A673 (cell line): ENCODE measurements around the gene TACC3. TPM values are rescaled to one million over a fixed set of nuclear protein-coding genes. Genes with fewer than 3 reads are reported as not detected.

Source experiments
- BruUV-seq: library from RNA; stranded (reverse); fragments of 400-500 nt; replicated peaks from 2 replicates; lab custom pipeline; 2021; lab: Mats Ljungman, UMichigan
- CTCF ChIA-PET: fragments of 300-600 bp; sonication (Branson Sonifier 250); formaldehyde crosslinking; loops from one replicate; lab custom pipeline; 2022; ENCODE audit warnings: antibody characterized with exemption; lab: Charles Lee
- POLR2A ChIA-PET: fragments of 300-600 bp; sonication (Branson Sonifier 250); formaldehyde crosslinking; loops from one replicate; lab custom pipeline; 2022; ENCODE audit warnings: antibody characterized with exemption; ENCODE audit not compliant: low non-redundant PET; lab: Charles Lee
- DNase-seq: peaks from one replicate; pipeline ENCODE4 v3.0.0-alpha.2; 2015; ENCODE audit warnings: low spot score
- H3K27ac ChIP-seq: fragments of 200-600 bp; sonication (generic); 2 replicates; pipeline ENCODE4 v1.5.1; 2016; ENCODE audit warnings: mixed run types, low read depth, mild to moderate bottlenecking, mixed read lengths, antibody characterized with exemption, low read length; ENCODE audit not compliant: poor library complexity, severe bottlenecking
- H3K27me3 ChIP-seq: fragments of 200-600 bp; sonication (generic); replicated peaks from 2 replicates; pipeline ENCODE4 v1.6.1; 2017; ENCODE audit warnings: mixed run types, low read depth, mild to moderate bottlenecking, mixed read lengths, antibody characterized with exemption, low read length; ENCODE audit not compliant: insufficient read depth, poor library complexity
- H3K36me3 ChIP-seq: fragments of 200-600 bp; sonication (generic); 2 replicates; pipeline ENCODE4 v1.6.1; 2016; ENCODE audit warnings: mixed run types, mild to moderate bottlenecking, mixed read lengths, antibody characterized with exemption, low read length; ENCODE audit not compliant: insufficient read depth, poor library complexity, severe bottlenecking
- H3K4me1 ChIP-seq: fragments of 200-600 bp; sonication (generic); 2 replicates; pipeline ENCODE4 v1.6.1; 2017; ENCODE audit warnings: mixed run types, mild to moderate bottlenecking, mixed read lengths, antibody characterized with exemption, low read length; ENCODE audit not compliant: insufficient read depth, poor library complexity, severe bottlenecking
- H3K4me3 ChIP-seq: fragments of 200-600 bp; sonication (generic); 2 replicates; pipeline ENCODE4 v1.5.1; 2016; ENCODE audit warnings: low read depth, mixed run types, mild to moderate bottlenecking, mixed read lengths, low read length; ENCODE audit not compliant: poor library complexity, severe bottlenecking
- H3K9me3 ChIP-seq: fragments of 200-600 bp; sonication (generic); 2 replicates; pipeline ENCODE4 v1.6.1; 2016; ENCODE audit warnings: mixed run types, low read depth, mild to moderate bottlenecking, mixed read lengths, antibody characterized with exemption, low read length; ENCODE audit not compliant: poor library complexity, severe bottlenecking
- EZH2 ChIP-seq: fragments of 200-600 bp; sonication (generic); IDR thresholded peaks from 2 replicates; pipeline ENCODE4 v1.6.1; 2017; ENCODE audit warnings: borderline replicate concordance, low read depth, mild to moderate bottlenecking, mixed read lengths, antibody characterized with exemption, low read length; ENCODE audit not compliant: poor library complexity, severe bottlenecking
- intact Hi-C: fragments of 100-400 bp; cut with micrococcal nuclease; formaldehyde crosslinking; loops from one replicate; pipeline ENCODE4 v1.10.0; 2022; ENCODE audit not compliant: unreplicated experiment
- total RNA-seq: library from RNA; stranded (reverse); gene quantifications from 2 replicates; pipeline ENCODE4 v1.2.3, GENCODE V29; 2021
- TF ChIP-seq, protein P1 (sequence below): fragments of 300-800, 200-600 bp; sonication (generic); conservative IDR thresholded peaks from 2 replicates; pipeline ENCODE4 v1.5.1; 2017; ENCODE audit warnings: low read depth, mild to moderate bottlenecking, antibody characterized with exemption, low read length, moderate library complexity, mixed read lengths

TACC3 gene
- total RNA-seq, 1 experiment from 2014 or later = 246 TPM

DNA sequence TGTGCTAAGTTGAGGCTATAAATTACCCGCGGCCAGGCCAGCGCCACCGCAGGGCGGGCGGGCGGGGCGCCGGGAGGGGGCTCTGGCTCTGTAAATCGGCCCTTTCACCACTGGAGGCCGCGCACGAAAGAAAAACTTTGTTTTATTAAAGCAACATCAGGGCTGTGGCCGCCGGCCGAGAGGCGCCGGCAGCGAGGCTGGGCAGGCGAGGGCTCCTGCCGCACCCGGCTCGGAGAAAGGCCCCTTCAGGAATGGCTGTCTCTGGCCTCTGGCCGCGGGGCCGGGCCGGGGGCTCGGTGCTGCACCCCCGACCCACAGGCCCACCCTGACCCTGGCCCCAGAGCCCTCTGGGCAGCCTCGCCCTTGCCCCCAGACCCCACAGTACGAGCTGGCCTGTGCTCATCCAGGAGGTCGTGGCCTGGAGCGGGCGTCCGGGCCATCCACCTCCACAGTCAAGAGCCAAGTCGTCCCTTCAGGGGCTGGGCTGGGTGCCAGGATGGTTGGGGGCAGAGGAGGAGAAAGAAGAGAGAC, 42.3 kb downstream of the TACC3 start:
- H3K27ac ChIP-seq = no peak overlapping the region
- no peaks in the 10 kb centered on the region for H3K36me3 ChIP-seq
- DNase-seq = peak; percentile 27
- BruUV-seq = no TSS peak
- no peaks in the 10 kb centered on the region for H3K27me3 ChIP-seq
- POLR2A ChIA-PET = no interaction called here
- H3K9me3 ChIP-seq = no peaks in the 10 kb centered on the region
- H3K4me3 ChIP-seq = no peak overlapping the region
- TF ChIP-seq, protein P1, sequence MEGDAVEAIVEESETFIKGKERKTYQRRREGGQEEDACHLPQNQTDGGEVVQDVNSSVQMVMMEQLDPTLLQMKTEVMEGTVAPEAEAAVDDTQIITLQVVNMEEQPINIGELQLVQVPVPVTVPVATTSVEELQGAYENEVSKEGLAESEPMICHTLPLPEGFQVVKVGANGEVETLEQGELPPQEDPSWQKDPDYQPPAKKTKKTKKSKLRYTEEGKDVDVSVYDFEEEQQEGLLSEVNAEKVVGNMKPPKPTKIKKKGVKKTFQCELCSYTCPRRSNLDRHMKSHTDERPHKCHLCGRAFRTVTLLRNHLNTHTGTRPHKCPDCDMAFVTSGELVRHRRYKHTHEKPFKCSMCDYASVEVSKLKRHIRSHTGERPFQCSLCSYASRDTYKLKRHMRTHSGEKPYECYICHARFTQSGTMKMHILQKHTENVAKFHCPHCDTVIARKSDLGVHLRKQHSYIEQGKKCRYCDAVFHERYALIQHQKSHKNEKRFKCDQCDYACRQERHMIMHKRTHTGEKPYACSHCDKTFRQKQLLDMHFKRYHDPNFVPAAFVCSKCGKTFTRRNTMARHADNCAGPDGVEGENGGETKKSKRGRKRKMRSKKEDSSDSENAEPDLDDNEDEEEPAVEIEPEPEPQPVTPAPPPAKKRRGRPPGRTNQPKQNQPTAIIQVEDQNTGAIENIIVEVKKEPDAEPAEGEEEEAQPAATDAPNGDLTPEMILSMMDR = no peak
- no peak for TF ChIP-seq EZH2
- peaks cover 10% of the 10 kb centered on the region for H3K4me1 ChIP-seq
- CTCF ChIA-PET = no interaction called here
- intact Hi-C loops = no loop called here

DNA sequence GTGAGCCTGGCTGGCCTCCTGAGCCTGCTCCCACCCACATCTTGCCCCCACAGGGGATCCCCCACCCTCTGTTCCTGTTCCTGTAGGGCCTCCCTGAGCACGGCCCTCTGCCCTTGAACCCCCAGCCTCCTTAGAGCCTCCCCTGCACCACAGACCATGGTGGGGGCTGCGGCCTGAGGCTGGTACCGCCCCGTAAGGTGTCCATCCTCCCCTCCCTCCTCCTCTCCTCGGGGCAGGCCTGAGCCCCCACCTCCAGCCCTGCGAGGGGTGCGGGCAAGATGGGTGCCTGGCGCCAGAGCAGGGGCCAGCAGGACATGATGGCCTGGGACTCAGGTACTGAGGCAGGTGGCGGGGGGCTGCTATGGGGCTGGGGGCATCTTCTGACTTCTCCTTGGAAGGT, 43.3 kb downstream of the TACC3 start:
- peaks cover 10% of the 10 kb centered on the region for H3K4me1 ChIP-seq
- POLR2A ChIA-PET = no interaction called here
- no TSS peak for BruUV-seq

DNA sequence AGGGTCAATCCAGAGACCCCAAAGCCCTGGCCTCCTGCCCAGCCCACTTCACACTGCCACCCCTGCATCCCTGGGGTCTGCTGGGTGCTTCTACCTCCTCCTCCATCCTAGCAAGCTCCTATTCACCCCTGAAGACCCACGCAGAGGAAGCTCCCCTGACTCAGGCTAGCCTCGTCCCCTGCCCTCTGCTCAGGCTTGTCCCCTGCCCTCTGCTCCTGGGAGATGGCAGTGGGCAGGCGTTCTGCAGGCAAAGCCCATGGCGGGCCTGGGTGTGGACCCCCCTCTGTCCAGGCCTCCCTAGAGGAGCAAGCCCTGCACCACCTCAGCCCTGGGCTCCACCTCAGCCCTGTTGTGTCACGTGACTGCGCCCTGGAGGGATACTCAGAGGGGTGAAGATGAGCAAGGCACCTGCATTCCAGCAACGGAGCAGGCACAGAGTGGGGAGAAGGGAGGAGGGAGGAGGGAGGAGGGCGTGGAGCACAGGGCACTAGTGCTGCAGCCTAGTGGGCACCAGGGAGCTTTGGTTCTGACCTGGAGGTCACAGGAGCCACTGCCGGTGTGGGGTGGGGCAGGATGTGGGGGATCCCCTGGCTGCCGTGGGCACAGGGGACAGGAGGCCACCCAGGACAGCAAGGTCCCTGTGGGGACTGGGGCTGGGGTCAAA, 44.2 kb downstream of the TACC3 start:
- H3K27ac ChIP-seq = no peak overlapping the region
- no peaks in the 10 kb centered on the region for H3K27me3 ChIP-seq
- no peak for TF ChIP-seq EZH2
- TF ChIP-seq, protein P1 = no peak
- ChIA-PET POLR2A (no interaction called here), CTCF (no interaction called here)
- H3K9me3 ChIP-seq = no peaks in the 10 kb centered on the region
- DNase-seq = no peak
- intact Hi-C loops = no loop called here
- H3K36me3 ChIP-seq = no peaks in the 10 kb centered on the region
- H3K4me3 ChIP-seq = no peak overlapping the region
- BruUV-seq = no TSS peak
- peaks cover 18% of the 10 kb centered on the region for H3K4me1 ChIP-seq

More for the DNA sequence above, 43.3 kb downstream of the TACC3 start:
- H3K36me3 ChIP-seq = no peaks in the 10 kb centered on the region
- CTCF ChIA-PET = no interaction called here
- no peak for DNase-seq
- no peak overlapping the region for H3K4me3 ChIP-seq
- intact Hi-C loops = no loop called here
- no peak overlapping the region for H3K27ac ChIP-seq
- TF ChIP-seq, protein P1 = no peak
- TF ChIP-seq EZH2 = no peak
- H3K9me3 ChIP-seq = no peaks in the 10 kb centered on the region
- H3K27me3 ChIP-seq = no peaks in the 10 kb centered on the region
